Ureter (tissue), 1 donor: ENCODE measurements around the gene DLGAP4. TPM values are rescaled to one million over a fixed set of nuclear protein-coding genes. Genes with fewer than 3 reads are reported as not detected.
"Not testable (repeated sequence)": the region's sequence is repeated elsewhere in the genome, so short reads cannot be mapped to it uniquely, and the experiment has no call there.

ENCODE experiments used
- DNase-seq: peaks from one replicate; pipeline ENCODE4 v3.0.0-alpha.2; 2020; ENCODE audit warnings: low spot score
- total RNA-seq: library from RNA; stranded (reverse); gene quantifications from one replicate; pipeline ENCODE4 v1.2.4, GENCODE V29; 2023
- donor health status: DM: yes; HTN: yes; CAD: no.

DLGAP4 gene
- total RNA-seq, 1 donor from 2014 or later: 78.5 TPM

- DNase-seq: no peak
Observed at GRCh38 chr20:36377348-36378326, 71.5 kb downstream of the DLGAP4 start.

GRCh38 chr20:36378686-36379085, 72.5 kb downstream of the DLGAP4 start:
- no peak for DNase-seq

- not testable (repeated sequence) for DNase-seq
Observed at GRCh38 chr20:36379914-36380313, 73.8 kb downstream of the DLGAP4 start.

DNA sequence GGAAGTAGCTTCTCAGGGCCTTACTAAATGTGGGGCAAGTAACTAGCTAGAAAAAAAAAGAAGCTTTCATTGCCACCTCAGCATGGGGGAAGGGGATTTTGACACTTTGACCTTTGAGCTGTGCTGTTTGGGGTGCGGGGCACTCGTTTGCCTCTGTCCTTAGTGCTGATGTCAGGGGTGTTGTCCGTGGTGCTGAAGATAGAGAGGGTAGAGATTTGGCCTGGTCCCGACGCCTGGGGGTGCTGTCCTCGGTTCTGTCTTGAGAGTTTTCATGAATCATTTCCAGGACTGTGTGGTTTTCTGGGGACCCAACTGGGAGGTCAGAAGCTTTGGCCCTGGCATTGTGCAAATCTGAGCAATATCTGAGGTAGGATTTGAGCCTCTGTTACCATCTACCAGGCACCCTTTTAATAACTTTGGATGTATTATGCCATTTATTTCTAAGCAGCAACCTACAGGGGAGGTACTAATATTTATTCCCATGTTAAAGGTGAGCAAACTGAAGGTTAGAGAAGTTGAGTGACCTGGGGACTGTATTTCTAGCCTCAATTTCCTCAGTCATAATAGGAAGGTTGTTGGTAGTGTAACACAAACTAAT, 78.0 kb downstream of the DLGAP4 start:
- DNase-seq: no peak

GRCh38 chr20:36385503-36385902, 79.4 kb downstream of the DLGAP4 start:
- no peak for DNase-seq

DNA sequence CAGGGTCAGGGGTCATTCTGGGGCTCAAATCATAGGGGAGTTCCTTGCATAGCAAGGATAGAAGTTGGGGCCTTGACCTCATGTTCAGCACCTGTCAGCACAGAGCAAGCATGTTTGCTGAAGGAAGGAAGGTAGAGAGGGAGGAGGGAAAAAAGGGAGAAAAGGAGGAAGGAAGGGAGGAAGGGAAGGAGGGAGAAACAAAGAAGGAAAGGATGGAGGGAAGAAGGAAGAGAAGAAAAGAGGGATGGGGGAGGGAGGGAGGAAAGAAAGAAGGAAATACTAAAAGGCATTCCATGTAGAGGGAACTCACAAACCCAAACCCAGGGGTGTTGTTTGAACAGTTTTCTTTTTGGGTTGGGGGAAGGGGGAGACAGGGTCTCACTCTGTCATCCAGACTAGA, 80.1 kb downstream of the DLGAP4 start:
- DNase-seq: no peak

DNA sequence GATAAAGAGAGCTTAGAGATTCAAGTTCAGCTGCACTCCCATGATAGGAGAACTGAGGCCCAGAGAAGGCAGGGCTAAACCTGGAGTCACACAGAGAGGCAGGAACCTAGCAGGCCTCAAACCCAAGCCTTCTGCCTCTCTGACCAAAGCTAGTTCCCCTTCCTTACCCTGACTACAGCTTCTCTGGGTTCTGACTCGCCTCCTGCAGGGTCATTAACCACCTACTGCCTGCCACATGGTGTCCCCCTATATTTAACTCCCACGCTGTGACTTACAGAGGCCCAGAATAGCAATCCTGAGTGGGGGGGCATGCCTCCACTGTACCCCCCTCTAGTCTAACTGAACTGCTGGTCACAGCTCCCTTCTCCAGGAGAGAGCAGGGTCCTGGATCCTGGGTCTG, 84.1 kb downstream of the DLGAP4 start:
- DNase-seq: no peak

DNA sequence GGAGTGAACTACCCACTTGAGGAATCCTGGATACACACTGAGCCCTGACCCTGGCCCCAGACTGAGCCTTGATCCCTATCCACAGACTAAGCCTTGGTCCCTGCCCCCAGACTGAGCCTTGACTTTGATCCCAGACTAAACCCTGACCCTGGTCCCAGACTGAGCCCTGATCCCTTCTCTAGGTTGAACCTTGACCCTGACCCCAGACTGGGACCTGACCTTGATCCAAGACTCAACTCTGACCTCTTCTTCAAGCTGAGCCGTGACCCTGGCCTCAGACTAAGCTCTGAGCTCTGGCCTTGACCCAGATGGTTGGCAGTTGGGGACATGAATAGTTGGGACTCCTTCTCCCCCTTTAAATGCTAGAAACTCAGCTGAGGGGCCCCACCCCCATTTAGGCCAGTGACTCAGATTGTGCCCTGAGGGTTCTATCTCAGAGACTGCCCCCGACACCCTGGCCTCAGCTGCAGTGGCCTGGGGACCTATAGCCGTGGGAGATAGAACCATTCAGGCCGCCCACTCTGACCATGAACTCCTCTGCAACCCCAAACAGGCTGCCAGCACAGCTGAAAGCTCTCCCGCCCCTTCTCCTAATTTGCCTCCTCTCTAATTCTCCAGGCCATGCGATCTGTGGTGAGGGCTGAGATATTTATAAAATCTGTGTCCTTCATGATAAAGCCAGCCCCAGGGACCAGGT, 84.7 kb downstream of the DLGAP4 start:
- DNase-seq: no peak

- no peak for DNase-seq
Observed at GRCh38 chr20:36391456-36391855, 85.3 kb downstream of the DLGAP4 start.

GRCh38 chr20:36391955-36392354, 85.8 kb downstream of the DLGAP4 start:
- DNase-seq: no peak

- no peak for DNase-seq
Observed at GRCh38 chr20:36392989-36393388, 86.8 kb downstream of the DLGAP4 start.

- no peak for DNase-seq
Observed at GRCh38 chr20:36394340-36394965, 88.3 kb downstream of the DLGAP4 start.

DNA sequence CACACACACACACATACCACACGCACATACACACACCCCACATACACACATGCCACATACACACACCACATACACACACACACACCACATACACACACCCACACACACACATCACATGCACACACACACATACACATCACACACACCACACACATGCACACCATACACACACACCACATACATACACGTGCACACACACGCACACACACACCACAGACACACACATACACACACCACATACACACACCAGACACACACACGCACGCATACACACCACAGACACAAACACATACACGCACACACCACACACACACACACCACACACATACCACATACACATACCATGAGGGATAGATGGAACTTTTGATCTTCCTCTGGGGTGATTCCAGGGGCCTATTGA, 90.2 kb downstream of the DLGAP4 start:
- no peak for DNase-seq

DNA sequence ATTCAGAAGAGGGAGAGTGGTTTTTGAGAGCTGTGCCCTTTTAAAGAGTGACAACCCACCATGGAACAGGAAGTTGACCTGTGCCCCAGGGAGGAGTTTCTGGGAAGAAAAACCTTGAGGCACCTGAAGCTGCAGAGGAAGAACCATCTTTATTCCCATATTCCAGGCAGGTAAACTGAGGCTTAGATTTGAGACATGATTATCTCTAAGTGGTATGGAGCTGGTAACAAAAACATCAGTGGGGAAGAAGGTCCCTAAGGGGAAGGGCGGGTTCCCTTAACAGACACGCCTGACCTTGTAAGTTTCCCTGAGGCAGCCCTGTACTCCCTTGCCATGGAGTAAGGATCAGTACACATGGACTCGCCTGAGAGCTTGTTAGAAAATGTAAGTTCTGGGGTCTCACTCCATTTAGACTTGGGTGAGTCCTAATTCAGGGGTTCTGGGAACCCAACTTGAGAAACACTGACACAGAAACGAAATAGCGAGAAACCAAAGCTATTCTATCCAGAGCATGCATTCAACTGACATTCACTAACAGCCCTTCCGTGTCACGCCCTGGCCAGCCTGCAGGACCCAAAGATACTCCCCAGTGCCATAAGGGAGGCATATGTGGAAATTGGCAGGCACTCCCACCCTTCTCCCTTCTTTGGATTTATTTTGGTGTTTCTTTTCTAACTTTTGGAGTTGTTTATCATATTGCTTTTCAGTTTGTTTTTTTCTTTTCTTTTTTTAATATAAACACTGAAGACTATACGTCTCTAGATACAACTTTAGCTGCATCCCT, 90.9 kb downstream of the DLGAP4 start:
- no peak for DNase-seq

GRCh38 chr20:36398515-36398914, 92.4 kb downstream of the DLGAP4 start:
- no peak for DNase-seq

GRCh38 chr20:36399147-36399968, 93.2 kb downstream of the DLGAP4 start:
- no peak for DNase-seq

GRCh38 chr20:36399969-36400545, 93.9 kb downstream of the DLGAP4 start:
- DNase-seq: no peak

- DNase-seq: no peak
Observed at GRCh38 chr20:36400909-36401735, 95.0 kb downstream of the DLGAP4 start.

DNA sequence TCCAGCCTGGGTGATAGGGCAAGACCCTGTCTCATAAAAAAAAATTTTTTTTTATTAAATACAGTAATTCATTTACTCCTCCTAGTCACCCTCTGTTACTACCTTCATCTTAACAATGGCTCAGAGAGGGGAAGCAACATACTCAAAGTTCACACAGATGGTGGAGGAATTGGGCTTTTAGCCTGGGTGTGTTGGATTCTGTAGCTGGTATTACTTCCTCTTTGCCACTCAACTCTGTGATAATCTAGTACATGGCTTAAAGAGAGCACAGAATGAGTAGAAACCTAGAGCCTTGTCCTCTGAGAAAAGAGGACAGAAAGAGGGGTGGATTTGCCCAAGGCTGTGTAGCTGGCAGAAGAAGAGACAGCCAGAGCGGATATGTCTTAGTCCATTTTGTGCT, 96.6 kb downstream of the DLGAP4 start:
- DNase-seq: no peak
